Fibroblast of pulmonary artery (primary cell): ENCODE results near the gene ZNF148.

Experiments
- DNase-seq: peaks from one replicate; pipeline ENCODE4 v3.0.0-alpha.2; 2010; ENCODE audit warnings: low read depth
- H3K4me3 ChIP-seq: replicated peaks from 2 replicates; pipeline ENCODE4 v1.5.1; 2011; ENCODE audit warnings: low read depth, mild to moderate bottlenecking, control low read depth, low read length, moderate library complexity
- CTCF ChIP-seq: IDR thresholded peaks from 2 replicates; pipeline ENCODE4 v1.5.1; 2011; ENCODE audit warnings: mild to moderate bottlenecking, control low read depth, low read length, inconsistent platforms; ENCODE audit errors: missing control alignments

Gene ZNF148

GRCh38 chr3:125219261-125219701 is 155.8 kb downstream of the ZNF148 start:
- no peak for DNase-seq
- no peak for TF ChIP-seq CTCF
- H3K4me3 ChIP-seq = no peak overlapping the region

- no peak for TF ChIP-seq CTCF
- no peak overlapping the region for H3K4me3 ChIP-seq
- no peak for DNase-seq
Measured at GRCh38 chr3:125214738-125215137, 160.4 kb downstream of the ZNF148 start.

GRCh38 chr3:125213946-125214542 is 161.1 kb downstream of the ZNF148 start:
- peak; percentile 29 for DNase-seq
- no peak for TF ChIP-seq CTCF
- H3K4me3 ChIP-seq = no peak overlapping the region

GRCh38 chr3:125213364-125213755 is 161.8 kb downstream of the ZNF148 start:
- no peak overlapping the region for H3K4me3 ChIP-seq
- DNase-seq = no peak
- TF ChIP-seq CTCF = no peak

GRCh38 chr3:125212509-125213363 is 162.4 kb downstream of the ZNF148 start, which contains the start of gene SLC12A8:
Gene SLC12A8 (minus strand): TSS chr3:125212748. CDS start chr3:125211349, 1,399 bp downstream.
- H3K4me3 ChIP-seq = peak within 1 kb of the TSS; percentile 47
- TF ChIP-seq CTCF = no peak
- no peak for DNase-seq

- peak overlapping the region; percentile 47 for H3K4me3 ChIP-seq
- no peak for TF ChIP-seq CTCF
- DNase-seq = no peak
Measured at GRCh38 chr3:125212091-125212508, 163.0 kb downstream of the ZNF148 start.
